HG02840 (cell line): Measurements from ENCODE around the gene ALK.
"Not testable (repeated sequence)": the region's sequence is repeated elsewhere in the genome, so short reads cannot be mapped to it uniquely, and the experiment has no call there.

Experiments
- ATAC-seq: cut with Tn5 transposase; IDR thresholded peaks from one replicate; pipeline ENCODE4 v1.9.1; 2021; ENCODE audit warnings: mild to moderate bottlenecking, moderate library complexity, moderate number of reproducible peaks; ENCODE audit not compliant: unreplicated experiment, low FRiP score

The ALK gene

DNA sequence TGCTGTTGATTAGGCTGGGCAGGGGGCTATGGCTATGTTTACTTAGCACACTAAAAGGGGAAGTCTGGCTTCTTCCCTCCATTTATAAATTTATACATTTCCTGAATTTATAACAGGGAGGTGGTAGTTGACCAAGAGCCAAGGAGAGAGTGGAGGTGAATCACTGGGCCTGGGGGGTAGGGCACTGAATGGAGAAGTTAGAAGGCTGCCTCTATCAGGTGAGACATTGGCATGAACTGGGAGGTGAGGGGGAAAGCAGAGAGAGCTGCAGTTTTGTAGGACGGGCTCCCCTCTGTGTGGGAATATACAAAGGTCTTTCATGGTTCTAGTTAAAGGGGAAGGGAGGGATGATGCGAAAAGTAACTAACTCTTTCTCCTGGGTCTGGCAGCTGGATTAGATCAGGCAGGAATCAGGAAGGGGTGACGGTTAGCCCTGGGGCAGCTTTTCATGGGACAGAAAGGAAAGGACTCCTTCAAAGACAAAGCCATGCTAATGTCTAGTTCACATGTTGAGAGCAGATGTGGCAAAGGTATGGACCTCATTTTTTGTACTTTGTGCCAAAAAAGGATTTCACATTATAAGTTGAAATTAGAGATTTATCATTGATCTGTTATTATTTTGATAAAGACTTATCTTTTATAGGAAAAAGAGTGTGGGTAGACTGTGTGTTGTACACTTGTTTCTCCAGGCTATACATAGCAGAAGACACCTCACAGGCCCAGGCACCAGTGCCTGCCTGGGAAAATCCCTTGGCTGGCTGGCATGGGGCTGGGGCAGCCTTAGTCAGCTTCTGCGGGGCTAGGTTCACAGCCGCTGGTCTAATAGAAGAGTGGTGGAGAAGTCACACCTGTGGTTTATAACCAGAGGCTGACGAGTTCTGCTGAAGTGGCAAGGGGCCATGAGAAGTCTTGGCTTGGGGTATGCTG, 647.4 kb downstream of the ALK start:
- no peak for ATAC-seq

DNA sequence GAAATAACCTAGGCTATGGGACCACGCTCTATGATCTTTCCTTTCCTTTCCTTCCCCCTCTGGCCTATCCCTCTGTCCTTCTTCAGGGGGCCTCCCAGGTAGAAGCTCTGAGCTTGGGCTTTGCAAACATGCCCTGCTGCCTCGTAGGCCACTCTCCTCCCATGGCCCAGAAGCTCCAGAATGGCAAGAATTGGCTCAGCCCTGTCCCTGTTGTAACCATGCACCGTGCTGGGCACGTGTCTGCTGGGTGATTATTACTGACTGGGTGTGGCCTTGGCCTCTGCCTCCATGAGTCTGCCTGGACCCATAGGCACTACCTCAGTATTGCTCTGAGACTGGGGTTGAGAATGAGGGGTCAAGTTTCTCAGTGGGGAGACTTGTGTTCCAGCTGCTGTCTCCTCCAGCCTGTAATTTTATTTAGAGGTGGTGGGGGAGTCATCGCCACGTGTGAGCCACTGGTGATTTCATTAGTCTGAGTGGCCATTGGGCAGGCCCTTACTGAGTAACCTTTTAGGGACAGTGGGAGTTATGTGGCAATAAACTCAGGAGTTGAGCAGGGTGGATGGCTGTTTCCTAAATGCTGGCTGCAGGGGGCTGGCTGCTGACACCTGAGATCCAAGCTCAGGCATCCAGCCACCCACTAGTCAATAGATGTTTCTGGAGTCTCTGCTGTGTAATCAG, 648.2 kb downstream of the ALK start:
- no peak for ATAC-seq

DNA sequence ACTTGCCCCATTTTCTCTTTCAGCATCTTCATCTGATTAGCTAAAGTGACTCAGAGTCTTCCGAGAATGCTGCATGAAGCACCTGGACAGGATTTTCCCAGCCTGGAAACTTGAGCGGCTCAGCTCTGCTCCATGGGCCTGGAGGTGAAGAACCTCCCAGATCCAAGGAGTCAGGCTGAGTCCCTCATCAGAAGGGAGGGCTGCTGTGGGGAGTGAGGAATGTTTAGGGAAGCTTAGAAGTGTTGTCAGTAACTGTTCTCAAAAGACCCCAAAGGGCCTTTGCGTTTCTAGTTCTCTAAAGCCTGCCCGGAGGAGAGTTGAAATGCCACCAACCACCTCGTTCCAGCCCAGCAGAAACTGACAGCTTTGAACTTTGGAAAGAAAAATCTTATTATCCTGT, 649.1 kb downstream of the ALK start:
- no peak for ATAC-seq

DNA sequence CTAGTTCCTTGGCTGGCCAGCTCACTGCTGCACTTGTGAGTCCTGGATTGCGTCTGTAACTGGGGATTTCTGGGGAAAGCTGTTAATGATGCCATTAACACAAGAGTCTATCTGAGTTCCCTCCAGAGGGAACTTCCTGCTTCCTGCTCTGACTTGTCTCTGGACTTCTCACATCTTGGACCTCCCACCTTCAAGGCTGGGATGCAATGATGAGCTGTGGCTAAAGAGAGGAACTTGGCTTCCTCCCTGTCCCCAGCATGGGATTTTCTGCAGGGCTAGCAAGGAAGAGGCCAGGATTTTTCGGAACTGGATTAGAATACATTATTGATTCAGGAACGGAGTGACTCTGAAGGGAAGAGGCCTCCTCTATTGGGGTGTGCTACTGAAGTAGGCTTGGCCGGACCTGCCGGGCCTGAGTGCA, 650.7 kb downstream of the ALK start:
- ATAC-seq, result no peak

DNA sequence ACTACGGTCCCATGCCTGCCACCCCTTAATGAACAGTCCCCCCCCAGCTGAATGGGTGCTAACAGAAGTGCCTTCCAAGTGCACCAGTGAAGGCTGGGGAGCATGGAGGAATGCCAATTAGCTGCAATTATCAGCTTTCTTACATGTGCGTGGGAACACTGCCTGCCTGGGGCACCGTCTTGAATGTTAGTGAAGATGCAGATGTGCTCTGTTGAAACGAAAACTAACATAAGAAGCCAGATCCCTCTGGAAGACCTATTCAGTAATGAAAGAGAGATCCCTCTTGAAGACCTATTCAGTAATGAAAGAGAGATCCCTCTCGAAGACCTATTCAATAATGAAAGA, 651.6 kb downstream of the ALK start:
- ATAC-seq, result no peak

DNA sequence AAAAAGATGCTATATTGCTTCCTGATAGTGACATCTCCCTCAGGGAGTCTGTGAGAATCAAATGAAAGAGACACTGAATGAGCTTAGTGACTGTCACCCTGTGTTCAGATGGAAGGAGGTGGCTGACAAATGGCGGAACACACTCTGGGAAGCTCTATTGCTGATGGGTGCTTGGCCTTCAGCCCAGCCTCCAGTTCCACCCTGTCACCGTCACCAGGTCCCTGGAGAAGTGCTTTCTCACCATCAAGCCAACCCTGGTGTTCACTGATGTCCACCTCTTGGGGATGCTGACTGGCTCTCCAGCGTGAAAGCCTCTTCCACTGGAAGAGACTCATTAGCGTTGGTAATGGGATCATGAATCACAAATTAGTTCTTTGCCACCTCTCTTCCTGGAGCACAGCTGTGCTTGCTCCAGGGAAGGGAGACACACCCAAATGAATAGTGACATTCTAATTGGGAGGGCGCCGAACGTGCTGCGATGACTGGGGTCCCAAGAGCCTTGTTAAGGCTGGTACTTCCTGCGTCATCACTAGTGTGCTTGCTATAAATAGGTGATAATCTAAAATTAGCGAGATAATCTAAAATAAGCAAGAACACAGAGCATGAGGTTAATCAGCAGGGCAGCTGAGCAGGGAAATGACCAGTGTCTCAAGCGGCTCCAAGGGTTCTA, 652.2 kb downstream of the ALK start:
- no peak for ATAC-seq

DNA sequence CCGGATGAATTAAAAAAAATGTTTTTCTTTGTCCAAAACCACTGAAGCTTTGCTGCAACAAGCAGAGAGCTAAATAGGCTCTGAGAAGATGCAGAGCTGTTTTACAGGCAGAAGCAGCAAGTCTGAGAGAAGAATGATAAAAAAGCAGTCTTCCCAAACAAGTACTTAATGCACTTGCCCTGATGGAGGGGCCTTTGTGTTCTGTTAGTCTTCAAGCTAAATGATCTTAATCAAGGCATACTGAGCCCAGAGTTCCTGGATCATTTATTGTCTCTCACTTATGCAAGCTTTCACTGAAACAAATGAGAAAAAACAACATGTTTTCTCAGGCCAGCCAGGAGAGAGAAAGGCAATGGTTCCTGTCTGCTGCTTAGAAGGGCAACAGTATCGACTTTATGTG, 653.7 kb downstream of the ALK start:
- no peak for ATAC-seq

DNA sequence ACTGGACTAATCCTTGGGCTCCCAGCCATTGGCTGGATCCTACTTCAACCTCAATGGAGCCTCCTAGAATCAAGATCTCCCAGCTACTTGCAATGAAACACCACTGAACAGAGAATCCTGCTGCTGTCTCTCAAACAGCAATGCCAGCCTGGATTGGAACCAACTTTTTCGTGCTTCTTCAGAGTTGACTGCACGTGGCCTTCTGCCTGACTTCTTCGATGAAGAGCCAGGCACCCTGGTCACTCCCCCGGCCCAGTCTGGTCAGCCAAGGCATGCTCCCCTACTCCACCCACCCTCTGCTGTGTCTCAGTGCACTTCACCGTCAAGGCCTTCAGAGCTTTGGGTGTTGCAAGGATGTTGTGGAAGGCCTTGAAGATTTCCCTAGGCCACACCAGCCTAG, 657.5 kb downstream of the ALK start:
- no peak for ATAC-seq

DNA sequence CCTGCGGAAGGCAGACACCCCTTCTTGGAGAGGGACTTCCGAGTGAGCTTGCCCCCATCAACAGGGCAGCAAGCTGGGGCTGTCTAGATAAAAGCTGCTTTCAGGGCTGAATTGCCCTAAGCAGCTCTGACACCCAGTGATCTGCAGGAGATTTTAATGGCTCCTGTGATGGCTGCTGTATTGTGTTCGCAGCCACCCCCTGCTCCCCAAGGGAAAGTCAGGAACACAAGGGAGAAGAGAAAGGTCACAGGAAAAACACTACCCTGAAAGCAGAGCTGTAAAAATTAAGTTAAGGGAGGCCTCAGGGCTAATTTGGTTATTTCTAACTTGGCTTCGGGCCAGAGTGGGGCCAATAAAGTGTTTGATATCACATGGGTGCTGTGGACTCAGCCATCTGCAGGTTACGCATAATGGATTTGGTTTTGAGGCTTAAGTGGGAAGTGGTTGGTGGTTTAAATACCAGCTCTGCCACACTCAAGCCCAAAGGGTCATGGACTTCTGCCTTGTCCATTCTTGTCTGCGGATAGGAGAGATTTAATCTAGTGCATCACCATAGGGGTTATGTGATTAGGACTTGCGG, 658.6 kb downstream of the ALK start:
- no peak for ATAC-seq

DNA sequence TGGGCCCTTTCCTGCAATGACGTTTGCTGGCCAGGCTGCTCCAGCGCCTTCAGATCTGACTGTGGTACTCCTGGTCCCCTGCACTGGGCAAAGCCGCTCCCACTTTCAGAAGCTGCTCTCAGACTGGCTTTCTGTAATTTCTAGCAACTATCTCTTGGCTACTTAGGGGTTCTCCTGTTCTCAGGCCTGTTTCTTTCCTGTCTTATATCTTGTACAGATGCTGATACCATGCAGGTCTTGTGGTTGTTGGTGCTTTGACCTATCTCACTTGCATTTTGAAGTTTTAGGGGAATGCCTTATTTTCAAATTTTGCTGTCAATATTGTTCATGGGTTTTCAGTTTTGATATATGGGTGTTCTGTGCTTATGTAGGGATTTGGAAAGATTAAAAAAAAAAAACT, 660.4 kb downstream of the ALK start:
- ATAC-seq, result no peak

DNA sequence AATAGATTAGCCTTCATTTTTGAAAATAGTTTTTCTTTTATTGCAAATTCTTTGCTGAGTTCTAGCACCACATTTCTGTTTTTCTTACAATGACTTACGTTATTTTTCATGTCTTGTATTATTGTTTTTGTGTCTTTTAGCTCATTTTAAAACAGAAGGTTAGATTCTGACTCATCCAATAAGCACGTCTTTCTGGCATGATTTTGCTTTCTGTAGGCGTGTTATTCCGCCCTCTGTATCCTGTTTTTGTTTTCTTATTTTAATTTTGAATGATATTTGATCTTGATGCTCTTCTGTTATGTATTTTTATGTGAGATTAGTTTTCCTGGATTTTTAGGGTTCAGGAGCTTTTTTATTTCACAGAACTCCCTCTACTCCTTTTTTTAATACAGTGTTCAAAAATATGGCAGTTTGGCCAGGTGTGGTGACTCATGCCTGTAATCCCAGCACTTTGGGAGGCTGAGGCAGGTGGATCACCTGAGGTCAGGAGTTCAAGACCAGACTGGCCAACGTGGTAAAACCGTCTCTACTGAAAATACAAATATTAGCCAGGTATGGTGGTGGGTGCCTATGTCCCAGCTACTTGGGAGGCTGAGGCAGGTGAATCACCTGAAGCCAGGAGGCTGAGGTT, 661.1 kb downstream of the ALK start:
- ATAC-seq, result no peak

DNA sequence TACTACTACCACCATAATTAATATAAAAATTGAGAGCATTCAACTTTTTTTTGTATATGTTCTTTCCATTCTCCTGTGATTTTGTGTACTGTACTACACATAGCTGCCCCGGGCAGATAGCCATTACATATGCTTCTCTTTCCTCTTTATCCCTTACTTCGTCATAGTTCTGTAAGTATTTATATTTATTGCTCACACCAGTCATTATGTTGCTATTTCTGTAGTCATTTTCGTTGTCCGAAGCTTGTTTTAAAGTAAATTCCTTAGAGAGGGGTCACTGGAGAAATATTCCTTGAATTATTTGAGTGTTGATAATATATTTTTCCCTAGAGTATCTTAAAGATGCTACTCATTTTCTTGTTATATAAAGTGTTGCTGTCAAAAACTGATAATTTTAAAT, 662.2 kb downstream of the ALK start:
- ATAC-seq, result no peak

DNA sequence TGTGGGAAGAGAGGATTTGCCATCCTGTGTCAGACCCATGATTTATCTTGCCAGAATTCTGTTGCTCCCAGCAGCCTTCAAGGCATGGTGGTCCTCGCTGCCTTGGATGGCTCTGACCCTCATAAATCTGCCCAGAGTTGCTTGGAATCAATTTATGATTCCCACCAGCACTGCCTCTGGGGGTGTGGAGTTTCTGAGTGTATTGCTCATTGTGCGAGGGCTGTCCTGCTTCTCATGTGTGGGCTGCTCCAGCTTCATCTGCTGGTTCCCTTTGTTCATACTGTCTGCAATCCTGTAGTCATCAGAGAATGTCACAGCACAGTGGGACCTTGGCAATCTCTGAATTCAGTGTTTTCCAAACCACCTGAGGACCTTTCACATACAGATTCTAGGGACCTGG, 666.4 kb downstream of the ALK start:
- ATAC-seq, result no peak

DNA sequence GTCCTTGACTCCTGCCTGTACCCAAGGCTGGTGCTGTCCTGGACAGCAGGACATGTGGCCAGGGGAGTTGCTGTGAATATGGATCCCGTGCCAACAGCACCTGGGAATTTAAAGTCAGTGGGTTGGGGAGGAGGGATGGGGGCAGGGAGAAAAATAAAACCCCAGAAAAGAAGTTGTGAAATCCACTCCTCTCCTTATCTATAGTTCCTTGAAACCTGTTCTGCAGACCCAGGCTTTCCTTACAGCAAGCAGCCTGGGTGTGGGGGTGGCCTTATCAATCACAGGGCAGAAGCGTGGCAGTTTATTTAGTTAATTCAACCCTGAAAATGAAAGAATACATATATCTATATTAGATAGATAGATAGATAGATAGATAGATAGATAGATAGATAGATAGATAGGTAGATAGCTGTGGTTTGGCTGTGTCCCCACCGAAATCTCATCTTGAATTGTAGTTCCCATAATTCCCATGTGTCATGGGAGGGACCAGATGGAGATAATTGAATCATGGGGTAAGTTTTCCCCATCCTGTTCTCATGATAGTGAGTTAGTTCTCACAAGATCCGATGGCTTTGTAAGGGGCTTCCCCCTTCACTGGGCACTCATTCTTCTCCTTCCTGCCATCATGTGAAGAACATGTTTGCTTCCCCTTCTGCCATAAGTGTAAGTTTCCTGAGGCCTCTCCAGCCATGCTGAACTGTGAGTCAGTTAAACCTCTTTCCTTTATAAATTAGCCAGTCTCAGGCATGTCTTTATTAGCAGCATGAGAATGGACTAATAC, 667.7 kb downstream of the ALK start:
- ATAC-seq, result not testable (repeated sequence)

DNA sequence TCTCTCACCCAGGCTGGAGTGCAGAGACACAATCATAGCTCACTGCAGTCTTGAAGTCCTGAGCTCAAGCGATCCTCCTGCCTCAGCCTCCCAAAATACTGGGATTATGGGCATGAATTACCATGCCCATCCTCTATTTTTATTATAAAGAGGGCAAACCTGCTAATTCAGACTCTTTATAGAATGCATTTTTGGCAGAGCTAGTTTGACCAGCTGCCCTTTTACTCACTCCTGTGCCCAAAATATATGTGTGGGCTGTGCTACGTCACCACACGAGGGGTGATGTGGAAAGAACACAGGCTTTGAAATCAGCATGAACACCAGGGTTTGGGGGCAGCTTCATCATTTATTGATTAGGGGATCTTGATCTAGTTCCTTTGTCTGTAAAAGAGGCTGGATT, 668.4 kb downstream of the ALK start:
- no peak for ATAC-seq

DNA sequence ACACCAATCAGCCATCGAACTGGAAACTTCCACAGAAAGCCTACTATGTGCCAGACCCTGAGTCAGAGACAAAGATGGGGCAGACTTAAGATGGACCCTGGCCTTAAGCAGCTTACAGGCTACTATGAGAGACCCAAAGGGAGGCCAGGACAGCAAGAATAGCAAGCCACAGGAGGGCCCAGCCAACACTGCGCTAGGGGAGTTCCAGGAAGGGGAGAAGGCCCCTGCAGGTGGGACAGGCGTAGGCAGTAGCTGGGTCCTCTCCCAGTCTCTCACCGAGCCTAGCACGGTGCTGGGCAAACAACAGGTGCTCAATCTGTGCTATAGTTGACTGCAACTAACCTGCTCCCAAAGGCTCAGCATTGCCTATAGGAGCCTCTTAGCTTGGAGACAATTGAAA, 670.0 kb downstream of the ALK start:
- ATAC-seq, result no peak

DNA sequence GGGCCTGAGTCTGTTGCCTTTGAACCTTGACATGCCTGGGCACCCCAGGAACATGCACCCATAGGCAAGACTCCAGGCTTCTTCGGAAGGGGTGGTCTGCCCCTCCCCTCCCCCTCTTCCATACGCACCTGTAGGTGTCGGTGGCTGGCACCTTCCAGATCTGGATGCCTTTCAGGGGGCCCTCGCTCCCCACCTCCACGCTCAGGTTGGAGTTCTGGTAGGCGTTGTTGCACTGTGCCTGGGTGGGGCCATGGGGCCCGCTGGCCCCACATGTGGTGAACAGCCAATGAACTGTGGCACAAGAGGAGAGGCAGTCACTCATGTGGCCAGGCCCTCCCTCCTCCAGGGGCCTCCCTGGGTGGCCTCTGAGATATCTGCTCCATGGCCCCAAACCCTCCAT, 670.4 kb downstream of the ALK start:
- ATAC-seq, result no peak

DNA sequence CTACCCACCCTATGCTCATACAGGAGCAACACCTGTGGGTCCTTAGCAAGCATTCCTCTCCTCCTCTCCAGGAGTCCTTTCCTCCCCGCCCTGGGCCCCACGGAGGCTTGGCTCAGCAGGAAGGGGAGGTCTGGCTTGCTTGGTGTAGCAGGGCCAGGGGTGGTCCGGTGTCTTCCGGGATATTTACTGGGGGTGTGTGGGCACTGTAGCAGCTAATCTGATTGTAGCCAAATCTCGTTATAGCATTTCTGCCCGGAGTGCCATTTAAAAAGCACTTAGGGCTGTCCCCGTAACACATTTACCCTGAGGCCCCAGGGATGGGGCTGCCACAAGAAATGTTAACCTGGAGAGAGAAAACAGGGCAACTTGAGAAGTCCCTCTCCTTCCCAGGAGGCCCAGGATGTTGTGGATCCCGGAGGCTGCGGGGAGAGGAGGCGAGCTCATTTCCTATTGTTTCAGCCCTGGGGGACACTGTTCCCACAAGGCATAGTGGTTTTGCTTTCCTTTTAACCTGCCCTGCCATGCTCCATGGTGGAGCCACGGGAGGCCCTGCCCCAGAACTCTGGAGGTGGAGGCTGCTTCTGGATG, 671.6 kb downstream of the ALK start:
- no peak for ATAC-seq

DNA sequence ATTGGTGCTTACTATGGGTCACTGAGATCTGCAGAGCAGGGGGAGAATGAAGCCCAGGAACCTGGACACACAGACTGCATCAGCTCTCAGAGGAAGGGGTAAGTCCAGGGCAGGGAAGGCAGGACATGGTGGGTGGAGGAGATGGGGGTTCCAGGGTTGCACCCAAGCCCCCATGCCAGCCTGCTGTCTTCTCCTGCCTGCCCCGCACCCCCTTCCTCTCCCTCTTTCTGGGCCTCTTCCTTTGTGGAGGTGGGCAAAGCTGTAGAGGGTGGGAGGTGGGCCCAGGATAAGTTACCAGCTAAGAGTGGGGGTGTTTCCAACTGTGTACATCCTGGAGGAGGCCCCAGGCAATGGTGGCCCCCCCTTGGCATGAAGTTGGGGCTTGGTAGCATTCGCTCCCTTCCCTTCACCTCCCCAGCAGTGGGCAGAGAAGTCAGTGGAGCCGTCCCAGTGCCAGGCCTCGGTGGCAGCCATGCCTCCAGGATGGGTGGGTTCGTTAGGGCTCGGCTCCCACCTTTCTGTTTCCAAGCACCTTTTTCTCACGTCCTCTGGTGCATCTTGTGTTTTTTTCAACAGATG, 674.0 kb downstream of the ALK start:
- ATAC-seq, result no peak
